Measurements from ENCODE around the gene SH3PXD2B.

Gene SH3PXD2B

GRCh38 chr5:172441262-172441751 lies 13.0 kb downstream of the SH3PXD2B start:
- Histone ChIP-seq H3K9ac (ENCODE audit: low read length) (peak overlapping the region; percentile 20), H3K9me3 (ENCODE audit: control insufficient read depth, low read length) (no peaks in the 10 kb centered on the region), H3K4me1 (ENCODE audit: control insufficient read depth, insufficient read depth, low read length) (peaks cover 84% of the 10 kb centered on the region), H3K4me3 (ENCODE audit: low read length) (no peak overlapping the region), H3K27me3 (replicated peaks; ENCODE audit: control insufficient read depth, insufficient read depth, low read length) (no peaks in the 10 kb centered on the region), H3K36me3 (ENCODE audit: control insufficient read depth, insufficient read depth, low read length, severe bottlenecking) (no peaks in the 10 kb centered on the region)
- DNase-seq (ENCODE audit: low read depth), result no peak

GRCh38 chr5:172440486-172440885 lies 13.8 kb downstream of the SH3PXD2B start:
- no peaks in the 10 kb centered on the region for H3K27me3 ChIP-seq (replicated peaks; ENCODE audit: control insufficient read depth, insufficient read depth, low read length)
- peak overlapping the region; percentile 20 for H3K9ac ChIP-seq (ENCODE audit: low read length)
- H3K36me3 ChIP-seq (ENCODE audit: control insufficient read depth, insufficient read depth, low read length, severe bottlenecking), result no peaks in the 10 kb centered on the region
- H3K4me1 ChIP-seq (ENCODE audit: control insufficient read depth, insufficient read depth, low read length), result peaks cover 83% of the 10 kb centered on the region
- DNase-seq (ENCODE audit: low read depth), result no peak
- no peak overlapping the region for H3K4me3 ChIP-seq (ENCODE audit: low read length)
- no peaks in the 10 kb centered on the region for H3K9me3 ChIP-seq (ENCODE audit: control insufficient read depth, low read length)

GRCh38 chr5:172439785-172440477 lies 14.4 kb downstream of the SH3PXD2B start:
- Histone ChIP-seq H3K4me3 (ENCODE audit: low read length) (no peak overlapping the region), H3K9ac (ENCODE audit: low read length) (no peak overlapping the region), H3K27me3 (replicated peaks; ENCODE audit: control insufficient read depth, insufficient read depth, low read length) (no peaks in the 10 kb centered on the region), H3K9me3 (ENCODE audit: control insufficient read depth, low read length) (no peaks in the 10 kb centered on the region), H3K36me3 (ENCODE audit: control insufficient read depth, insufficient read depth, low read length, severe bottlenecking) (no peaks in the 10 kb centered on the region), H3K4me1 (ENCODE audit: control insufficient read depth, insufficient read depth, low read length) (peaks cover 77% of the 10 kb centered on the region)
- DNase-seq (ENCODE audit: low read depth), result no peak

- H3K4me3 ChIP-seq (ENCODE audit: low read length), result no peak overlapping the region
- H3K4me1 ChIP-seq (ENCODE audit: control insufficient read depth, insufficient read depth, low read length), result peaks cover 65% of the 10 kb centered on the region
- peak overlapping the region; percentile 17 for H3K9ac ChIP-seq (ENCODE audit: low read length)
- H3K27me3 ChIP-seq (replicated peaks; ENCODE audit: control insufficient read depth, insufficient read depth, low read length), result no peaks in the 10 kb centered on the region
- no peak for DNase-seq (ENCODE audit: low read depth)
- no peaks in the 10 kb centered on the region for H3K9me3 ChIP-seq (ENCODE audit: control insufficient read depth, low read length)
- H3K36me3 ChIP-seq (ENCODE audit: control insufficient read depth, insufficient read depth, low read length, severe bottlenecking), result no peaks in the 10 kb centered on the region
These were observed 16.0 kb downstream of the SH3PXD2B start for GRCh38 chr5:172438319-172438668.

- H3K9ac ChIP-seq (ENCODE audit: low read length), result peak overlapping the region; percentile 17
- no peaks in the 10 kb centered on the region for H3K9me3 ChIP-seq (ENCODE audit: control insufficient read depth, low read length)
- peak; percentile 66 for DNase-seq (ENCODE audit: low read depth)
- peaks cover 59% of the 10 kb centered on the region for H3K4me1 ChIP-seq (ENCODE audit: control insufficient read depth, insufficient read depth, low read length)
- no peaks in the 10 kb centered on the region for H3K36me3 ChIP-seq (ENCODE audit: control insufficient read depth, insufficient read depth, low read length, severe bottlenecking)
- no peak overlapping the region for H3K4me3 ChIP-seq (ENCODE audit: low read length)
- no peaks in the 10 kb centered on the region for H3K27me3 ChIP-seq (replicated peaks; ENCODE audit: control insufficient read depth, insufficient read depth, low read length)
These were observed 16.6 kb downstream of the SH3PXD2B start for GRCh38 chr5:172437445-172438318.

GRCh38 chr5:172436879-172437369 lies 17.4 kb downstream of the SH3PXD2B start:
- Histone ChIP-seq H3K4me1 (ENCODE audit: control insufficient read depth, insufficient read depth, low read length) (peaks cover 54% of the 10 kb centered on the region), H3K27me3 (replicated peaks; ENCODE audit: control insufficient read depth, insufficient read depth, low read length) (no peaks in the 10 kb centered on the region), H3K9ac (ENCODE audit: low read length) (peak overlapping the region; percentile 22), H3K9me3 (ENCODE audit: control insufficient read depth, low read length) (no peaks in the 10 kb centered on the region), H3K36me3 (ENCODE audit: control insufficient read depth, insufficient read depth, low read length, severe bottlenecking) (no peaks in the 10 kb centered on the region), H3K4me3 (ENCODE audit: low read length) (no peak overlapping the region)
- DNase-seq (ENCODE audit: low read depth), result no peak

GRCh38 chr5:172436078-172436878 lies 18.0 kb downstream of the SH3PXD2B start:
- no peaks in the 10 kb centered on the region for H3K27me3 ChIP-seq (replicated peaks; ENCODE audit: control insufficient read depth, insufficient read depth, low read length)

GRCh38 chr5:172435362-172436077 lies 18.8 kb downstream of the SH3PXD2B start:
- Histone ChIP-seq H3K9me3 (ENCODE audit: control insufficient read depth, low read length) (no peaks in the 10 kb centered on the region), H3K36me3 (ENCODE audit: control insufficient read depth, insufficient read depth, low read length, severe bottlenecking) (peaks cover 3% of the 10 kb centered on the region), H3K9ac (ENCODE audit: low read length) (no peak overlapping the region), H3K27me3 (replicated peaks; ENCODE audit: control insufficient read depth, insufficient read depth, low read length) (no peaks in the 10 kb centered on the region), H3K4me1 (ENCODE audit: control insufficient read depth, insufficient read depth, low read length) (peaks cover 51% of the 10 kb centered on the region), H3K4me3 (ENCODE audit: low read length) (no peak overlapping the region)
- no peak for DNase-seq (ENCODE audit: low read depth)

More at GRCh38 chr5:172436078-172436878, 18.0 kb downstream of the SH3PXD2B start:
- H3K4me1 ChIP-seq (ENCODE audit: control insufficient read depth, insufficient read depth, low read length), result peaks cover 53% of the 10 kb centered on the region
- no peak for DNase-seq (ENCODE audit: low read depth)
- peaks cover 3% of the 10 kb centered on the region for H3K36me3 ChIP-seq (ENCODE audit: control insufficient read depth, insufficient read depth, low read length, severe bottlenecking)
- peak overlapping the region; percentile 22 for H3K9ac ChIP-seq (ENCODE audit: low read length)
- H3K9me3 ChIP-seq (ENCODE audit: control insufficient read depth, low read length), result no peaks in the 10 kb centered on the region
- no peak overlapping the region for H3K4me3 ChIP-seq (ENCODE audit: low read length)

- Histone ChIP-seq H3K9me3 (ENCODE audit: control insufficient read depth, low read length) (no peaks in the 10 kb centered on the region), H3K36me3 (ENCODE audit: control insufficient read depth, insufficient read depth, low read length, severe bottlenecking) (peaks cover 3% of the 10 kb centered on the region), H3K9ac (ENCODE audit: low read length) (no peak overlapping the region), H3K4me3 (ENCODE audit: low read length) (no peak overlapping the region), H3K4me1 (ENCODE audit: control insufficient read depth, insufficient read depth, low read length) (peaks cover 58% of the 10 kb centered on the region), H3K27me3 (replicated peaks; ENCODE audit: control insufficient read depth, insufficient read depth, low read length) (no peaks in the 10 kb centered on the region)
- DNase-seq (ENCODE audit: low read depth), result no peak
These were observed 20.1 kb downstream of the SH3PXD2B start for GRCh38 chr5:172434251-172434650.

GRCh38 chr5:172433513-172433912 lies 20.8 kb downstream of the SH3PXD2B start:
- H3K4me1 ChIP-seq (ENCODE audit: control insufficient read depth, insufficient read depth, low read length), result peaks cover 61% of the 10 kb centered on the region
- no peak for DNase-seq (ENCODE audit: low read depth)
- no peak overlapping the region for H3K4me3 ChIP-seq (ENCODE audit: low read length)
- H3K36me3 ChIP-seq (ENCODE audit: control insufficient read depth, insufficient read depth, low read length, severe bottlenecking), result peaks cover 3% of the 10 kb centered on the region
- no peaks in the 10 kb centered on the region for H3K27me3 ChIP-seq (replicated peaks; ENCODE audit: control insufficient read depth, insufficient read depth, low read length)
- H3K9me3 ChIP-seq (ENCODE audit: control insufficient read depth, low read length), result no peaks in the 10 kb centered on the region
- H3K9ac ChIP-seq (ENCODE audit: low read length), result no peak overlapping the region

Data from adipocyte (in vitro differentiated cells).